Measurements from ENCODE around the gene GAS7. TPM values are rescaled to one million over a fixed set of nuclear protein-coding genes. Genes with fewer than 3 reads are reported as not detected.

The GAS7 gene
- total RNA-seq, 5 donors from 2014 or later (not counting 1 experiment from before 2014, with no cell fraction given), result 0.93 to 10.5 (median 3.8) TPM

DNA sequence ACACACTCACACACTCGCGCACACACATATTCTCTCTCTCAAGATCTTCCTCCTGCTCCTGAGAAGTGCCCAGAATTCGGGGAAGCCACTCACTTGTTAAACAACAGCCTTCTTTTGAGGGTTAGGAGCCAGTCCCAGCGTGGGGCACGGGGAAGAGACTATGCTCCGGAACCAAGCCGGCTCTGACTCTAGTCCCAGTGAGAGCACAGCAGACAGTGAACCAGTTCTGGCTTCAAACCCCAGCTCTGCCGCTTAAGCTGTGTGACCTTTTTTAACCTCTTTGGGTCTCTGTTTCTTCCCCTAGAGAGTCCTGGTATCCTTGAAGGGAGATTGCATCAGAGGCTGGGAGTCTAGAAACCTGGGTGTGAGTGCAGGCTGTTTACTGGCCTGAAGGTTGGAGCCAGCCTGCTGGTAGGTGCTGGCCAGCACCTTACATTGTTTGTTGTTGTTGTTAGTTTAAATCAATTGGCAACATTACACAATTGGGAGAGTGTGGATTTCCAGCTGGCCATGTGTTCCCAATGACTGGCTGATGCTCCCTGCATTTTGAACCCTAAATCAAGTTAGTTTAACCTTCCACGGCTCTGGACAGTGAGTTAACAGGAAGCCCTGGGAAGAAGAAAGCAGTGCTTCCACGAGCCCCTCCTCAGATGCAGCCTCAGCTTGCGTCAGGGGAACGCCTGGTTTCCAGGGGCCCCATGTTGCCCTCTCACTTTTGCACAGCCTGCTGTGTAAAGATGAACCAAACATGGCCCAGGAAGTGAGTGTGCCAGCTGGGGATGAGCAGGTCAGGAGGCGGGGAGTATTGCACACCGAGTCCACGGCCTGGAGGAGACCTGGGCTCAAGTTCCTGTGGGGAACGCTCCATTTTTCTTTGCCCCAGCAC, 71.5 kb downstream of the GAS7 start:
- Mint-ChIP-seq H3K36me3 (no peaks in the 10 kb centered on the region), H3K9me3 (no peaks in the 10 kb centered on the region), H3K27ac (peak overlapping the region in 1 of 2 donors; percentile 28), H3K4me1 (peaks cover 15 to 22% (median 17%) of the 10 kb centered on the region in 3 donors), H3K27me3 (peaks cover 0 to 4% of the 10 kb centered on the region in 2 donors), H3K4me3 (no peak overlapping the region)
- H3K36me3 ChIP-seq (ENCODE audit: control insufficient read depth in 2 of 2, extremely low read depth in 1 of 2, insufficient read depth in 1 of 2, low read length in 1 of 2), result no peaks in the 10 kb centered on the region
- H3K27me3 ChIP-seq (replicated peaks in 1 of 2; ENCODE audit: control insufficient read depth in 2 of 2, extremely low read depth in 1 of 2, insufficient read depth in 2 of 2, low read length in 1 of 2), result peaks cover 0 to 7% of the 10 kb centered on the region in 2 experiments
- 64% methylated on average over 14 of the region's 16 CpGs for WGBS (ENCODE audit: insufficient coverage)
- no peaks in the 10 kb centered on the region for H3K9me3 ChIP-seq
- peak overlapping the region in 1 of 2 donors; percentile 20 for H3K4me3 ChIP-seq (ENCODE audit: control insufficient read depth in 1 of 2, extremely low read depth in 1 of 2, low read length in 1 of 2)
- POLR2A ChIA-PET, result no interaction called here
- DNase-seq, result no peak
- peaks cover 17 to 38% of the 10 kb centered on the region in 2 experiments for H3K4me1 ChIP-seq (ENCODE audit: control insufficient read depth in 1 of 2, extremely low read depth in 1 of 2, insufficient read depth in 2 of 2, low read length in 2 of 2)
- no peak overlapping the region for H3K27ac ChIP-seq (ENCODE audit: low read length)
- ATAC-seq (replicated peaks in 1 of 4), result peak in 2 of 4 experiments; percentile 45 to 61
- CTCF ChIA-PET, result no interaction called here

DNA sequence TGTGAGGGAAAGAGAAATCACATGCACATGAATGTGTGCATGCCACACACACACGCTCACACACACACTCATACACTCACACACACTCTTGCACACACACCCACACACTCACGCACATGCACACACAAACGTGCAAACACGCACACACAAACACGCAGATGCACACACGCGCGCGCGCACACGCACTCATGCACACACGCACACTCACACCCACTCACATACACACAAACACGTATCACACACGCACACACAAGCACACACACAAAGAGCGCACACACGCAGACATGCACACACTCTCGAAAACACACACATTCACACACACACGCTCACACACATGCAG, 72.2 kb downstream of the GAS7 start:
- DNase-seq (no peak), ATAC-seq (replicated peaks in 1 of 4) (no peak)
- Mint-ChIP-seq H3K4me1 (peaks cover 21 to 28% (median 23%) of the 10 kb centered on the region in 3 donors), H3K4me3 (no peak overlapping the region), H3K27me3 (peaks cover 0 to 6% of the 10 kb centered on the region in 2 donors), H3K27ac (no peak overlapping the region), H3K9me3 (no peaks in the 10 kb centered on the region), H3K36me3 (no peaks in the 10 kb centered on the region)
- H3K27me3 ChIP-seq (replicated peaks in 1 of 2; ENCODE audit: control insufficient read depth in 2 of 2, extremely low read depth in 1 of 2, insufficient read depth in 2 of 2, low read length in 1 of 2), result peaks cover 0 to 7% of the 10 kb centered on the region in 2 experiments
- H3K4me1 ChIP-seq (ENCODE audit: control insufficient read depth in 1 of 2, extremely low read depth in 1 of 2, insufficient read depth in 2 of 2, low read length in 2 of 2), result peaks cover 23 to 44% of the 10 kb centered on the region in 2 experiments
- H3K36me3 ChIP-seq (ENCODE audit: control insufficient read depth in 2 of 2, extremely low read depth in 1 of 2, insufficient read depth in 1 of 2, low read length in 1 of 2), result no peaks in the 10 kb centered on the region
- CTCF ChIA-PET, result interaction anchor here in 1 of 2 donors (0.8 kb wide), 1 partner anchor 533 kb away, joined by 6 read pairs; no protein-coding TSS in a partner anchor
- POLR2A ChIA-PET, result no interaction called here
- 89% methylated on average over 18 of the region's 18 CpGs for WGBS (ENCODE audit: insufficient coverage)
- no peak overlapping the region for H3K27ac ChIP-seq (ENCODE audit: low read length)
- H3K9me3 ChIP-seq, result no peaks in the 10 kb centered on the region
- H3K4me3 ChIP-seq (ENCODE audit: control insufficient read depth in 1 of 2, extremely low read depth in 1 of 2, low read length in 1 of 2), result no peak overlapping the region

DNA sequence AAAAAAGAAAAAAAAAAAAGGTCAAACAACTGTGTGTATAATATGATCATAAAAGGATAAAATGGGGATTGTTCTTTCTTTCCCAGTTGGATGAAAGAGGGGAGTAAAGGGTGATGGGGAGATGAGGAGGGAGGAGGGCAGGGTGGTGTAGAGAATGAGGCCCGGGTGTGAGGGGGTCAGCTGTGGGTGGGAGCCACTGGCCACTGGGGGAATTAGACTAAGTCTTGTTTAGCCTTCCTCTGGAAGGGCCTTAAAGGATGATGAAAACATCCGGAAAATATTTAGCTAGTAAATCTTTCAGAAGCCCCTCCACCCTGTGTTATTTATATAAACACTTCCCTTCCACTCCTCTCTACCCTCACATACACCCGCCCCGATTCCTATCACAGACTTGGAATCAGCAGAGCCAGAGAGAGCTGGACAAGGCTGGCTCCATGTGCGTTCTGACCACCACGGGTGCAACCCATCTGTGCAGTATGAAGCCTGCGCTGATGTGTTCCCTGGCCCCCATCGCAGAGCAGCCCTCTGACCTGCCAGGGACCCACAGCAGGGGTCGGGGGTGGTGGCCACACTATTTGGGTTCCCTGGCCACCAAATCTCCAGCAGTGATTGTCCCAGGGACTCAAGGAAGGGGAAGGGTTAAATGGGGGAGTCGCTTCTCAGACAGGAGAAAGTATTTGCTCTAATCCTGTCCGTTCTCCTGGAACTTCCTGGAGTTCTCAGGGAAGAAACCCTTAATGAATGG, 72.7 kb downstream of the GAS7 start:
- Histone ChIP-seq H3K27me3 (replicated peaks in 1 of 2; ENCODE audit: control insufficient read depth in 2 of 2, extremely low read depth in 1 of 2, insufficient read depth in 2 of 2, low read length in 1 of 2) (peaks cover 0 to 7% of the 10 kb centered on the region in 2 experiments), H3K36me3 (ENCODE audit: control insufficient read depth in 2 of 2, extremely low read depth in 1 of 2, insufficient read depth in 1 of 2, low read length in 1 of 2) (no peaks in the 10 kb centered on the region), H3K9me3 (no peaks in the 10 kb centered on the region), H3K27ac (ENCODE audit: low read length) (no peak overlapping the region), H3K4me3 (ENCODE audit: control insufficient read depth in 1 of 2, extremely low read depth in 1 of 2, low read length in 1 of 2) (no peak overlapping the region), H3K4me1 (ENCODE audit: control insufficient read depth in 1 of 2, extremely low read depth in 1 of 2, insufficient read depth in 2 of 2, low read length in 2 of 2) (peaks cover 23 to 50% of the 10 kb centered on the region in 2 experiments)
- H3K9me3 Mint-ChIP-seq, result no peaks in the 10 kb centered on the region
- H3K4me3 Mint-ChIP-seq, result no peak overlapping the region
- ChIA-PET CTCF (interaction anchor here in 1 of 2 donors (0.8 kb wide), 1 partner anchor 534 kb away, joined by 6 read pairs; no protein-coding TSS in a partner anchor), POLR2A (no interaction called here)
- no peaks in the 10 kb centered on the region for H3K36me3 Mint-ChIP-seq
- H3K27ac Mint-ChIP-seq, result no peak overlapping the region
- peaks cover 0 to 6% of the 10 kb centered on the region in 2 donors for H3K27me3 Mint-ChIP-seq
- H3K4me1 Mint-ChIP-seq, result peaks cover 24 to 31% (median 27%) of the 10 kb centered on the region in 3 donors
- DNase-seq (no peak), ATAC-seq (replicated peaks in 1 of 4) (no peak)
- WGBS (ENCODE audit: insufficient coverage), result 97% methylated on average over 7 of the region's 11 CpGs

DNA sequence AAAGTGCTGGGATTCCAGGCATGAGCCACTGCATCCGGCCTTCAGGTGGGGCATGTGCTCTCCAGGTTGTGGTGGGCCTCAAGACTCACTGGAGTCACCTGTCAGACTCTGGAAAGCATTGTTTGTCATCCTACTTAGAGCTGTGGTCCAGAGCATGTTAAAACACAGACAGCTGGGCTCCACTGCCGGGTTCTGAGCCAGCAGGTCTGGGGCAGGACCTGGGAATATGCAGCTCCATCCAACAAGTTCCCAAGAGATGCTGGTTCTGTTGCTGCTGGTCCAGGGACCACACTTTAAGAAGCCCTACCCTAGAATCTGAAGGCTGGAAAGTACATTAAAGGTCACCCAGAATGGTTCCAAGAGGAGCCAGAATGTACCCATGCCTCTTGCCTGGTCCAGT, 75.3 kb downstream of the GAS7 start:
- Mint-ChIP-seq H3K36me3 (no peaks in the 10 kb centered on the region), H3K4me3 (no peak overlapping the region), H3K9me3 (no peaks in the 10 kb centered on the region), H3K4me1 (peaks cover 45 to 56% (median 47%) of the 10 kb centered on the region in 3 donors), H3K27me3 (peaks cover 0 to 10% of the 10 kb centered on the region in 2 donors), H3K27ac (no peak overlapping the region)
- CTCF ChIA-PET, result no interaction called here
- H3K9me3 ChIP-seq, result no peaks in the 10 kb centered on the region
- no peak overlapping the region for H3K27ac ChIP-seq (ENCODE audit: low read length)
- peaks cover 0 to 7% of the 10 kb centered on the region in 2 experiments for H3K27me3 ChIP-seq (replicated peaks in 1 of 2; ENCODE audit: control insufficient read depth in 2 of 2, extremely low read depth in 1 of 2, insufficient read depth in 2 of 2, low read length in 1 of 2)
- DNase-seq, result no peak
- POLR2A ChIA-PET, result no interaction called here
- H3K4me1 ChIP-seq (ENCODE audit: control insufficient read depth in 1 of 2, extremely low read depth in 1 of 2, insufficient read depth in 2 of 2, low read length in 2 of 2), result peaks cover 35 to 74% of the 10 kb centered on the region in 2 experiments
- H3K4me3 ChIP-seq (ENCODE audit: control insufficient read depth in 1 of 2, extremely low read depth in 1 of 2, low read length in 1 of 2), result no peak overlapping the region
- ATAC-seq (replicated peaks in 1 of 4), result no peak
- H3K36me3 ChIP-seq (ENCODE audit: control insufficient read depth in 2 of 2, extremely low read depth in 1 of 2, insufficient read depth in 1 of 2, low read length in 1 of 2), result no peaks in the 10 kb centered on the region
- 91% methylated on average over 2 of the region's 2 CpGs for WGBS (ENCODE audit: insufficient coverage)

DNA sequence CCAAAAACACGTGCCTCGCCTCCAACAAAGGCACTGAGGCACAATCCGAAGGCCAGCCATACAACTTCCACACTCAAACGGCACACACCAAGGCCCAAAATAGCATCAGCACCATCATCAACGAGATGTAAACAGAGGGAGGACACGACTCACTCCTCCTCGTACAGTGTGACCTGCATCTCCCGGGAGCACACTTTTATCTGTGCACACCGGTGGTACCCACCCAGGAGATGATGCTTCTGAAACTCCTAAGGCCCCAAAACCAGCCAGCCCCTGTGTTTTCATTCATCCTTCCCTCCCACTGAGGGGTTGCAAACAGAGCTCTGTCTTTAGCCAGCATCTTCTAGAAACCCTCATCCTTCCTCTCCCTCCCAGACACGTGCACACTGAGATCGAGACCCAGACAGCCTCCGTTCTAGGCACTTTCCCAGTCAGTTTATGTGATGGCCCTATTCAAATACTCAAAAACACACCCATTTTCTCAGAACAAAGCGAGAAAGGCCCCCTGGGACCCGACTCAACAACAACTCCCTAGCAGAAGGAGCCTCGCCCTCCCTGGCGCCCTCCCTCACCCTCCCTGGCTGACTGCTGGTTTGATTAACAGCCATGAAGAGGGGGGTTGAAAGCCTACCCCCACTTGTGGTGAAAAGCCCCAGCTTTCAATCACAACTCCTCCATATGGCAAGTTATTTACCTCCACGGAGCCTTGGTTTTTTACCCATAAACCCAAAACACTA, 76.3 kb downstream of the GAS7 start:
- H3K4me3 ChIP-seq (ENCODE audit: control insufficient read depth in 1 of 2, extremely low read depth in 1 of 2, low read length in 1 of 2), result no peak overlapping the region
- Mint-ChIP-seq H3K27me3 (peaks cover 0 to 10% of the 10 kb centered on the region in 2 donors), H3K36me3 (no peaks in the 10 kb centered on the region), H3K9me3 (no peaks in the 10 kb centered on the region), H3K4me1 (peaks cover 52 to 61% (median 53%) of the 10 kb centered on the region in 3 donors), H3K4me3 (peak overlapping the region in 2 of 3 donors; percentile 38 to 50), H3K27ac (peak overlapping the region; percentile 29 to 44)
- peaks cover 29 to 74% of the 10 kb centered on the region in 2 experiments for H3K4me1 ChIP-seq (ENCODE audit: control insufficient read depth in 1 of 2, extremely low read depth in 1 of 2, insufficient read depth in 2 of 2, low read length in 2 of 2)
- peaks cover 0 to 7% of the 10 kb centered on the region in 2 experiments for H3K27me3 ChIP-seq (replicated peaks in 1 of 2; ENCODE audit: control insufficient read depth in 2 of 2, extremely low read depth in 1 of 2, insufficient read depth in 2 of 2, low read length in 1 of 2)
- H3K9me3 ChIP-seq, result no peaks in the 10 kb centered on the region
- 43% methylated on average over 13 of the region's 17 CpGs for WGBS (ENCODE audit: insufficient coverage)
- ChIA-PET CTCF (no interaction called here), POLR2A (no interaction called here)
- no peaks in the 10 kb centered on the region for H3K36me3 ChIP-seq (ENCODE audit: control insufficient read depth in 2 of 2, extremely low read depth in 1 of 2, insufficient read depth in 1 of 2, low read length in 1 of 2)
- peak overlapping the region; percentile 27 for H3K27ac ChIP-seq (ENCODE audit: low read length)
- peak in 14 of 35 experiments; percentile 9 to 48 (median 28) for DNase-seq
- peak; percentile 26 to 55 (median 34) for ATAC-seq (replicated peaks in 1 of 4)

DNA sequence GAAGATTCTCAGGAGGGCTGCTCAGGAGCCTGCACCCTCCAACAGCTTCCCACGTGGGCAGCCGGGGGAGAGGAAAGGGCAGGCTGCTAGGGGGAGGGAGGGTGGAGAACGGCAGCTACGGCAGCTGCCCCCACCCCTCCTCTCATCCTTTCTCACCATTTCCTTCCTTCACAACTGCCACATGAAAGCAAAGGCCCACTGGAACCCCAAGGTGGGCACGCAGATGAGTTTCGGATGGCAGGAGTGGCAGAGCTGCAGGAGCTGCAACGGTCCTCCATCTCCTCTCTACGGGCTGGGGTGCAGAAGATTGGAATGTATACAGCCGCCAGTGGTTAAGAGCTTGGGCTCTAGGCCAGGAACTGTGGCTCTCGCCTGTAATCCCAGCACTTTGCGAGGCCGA, 77.7 kb downstream of the GAS7 start:
- Mint-ChIP-seq H3K36me3 (no peaks in the 10 kb centered on the region), H3K27ac (peak overlapping the region; percentile 61 to 80), H3K4me3 (peak overlapping the region in 2 of 3 donors; percentile 13 to 50), H3K4me1 (peaks cover 48 to 66% (median 56%) of the 10 kb centered on the region in 3 donors), H3K9me3 (no peaks in the 10 kb centered on the region), H3K27me3 (peaks cover 0 to 10% of the 10 kb centered on the region in 2 donors)
- ATAC-seq (replicated peaks in 1 of 4), result peak in 3 of 4 experiments; percentile 46 to 71 (median 53)
- no peak overlapping the region for H3K27ac ChIP-seq (ENCODE audit: low read length)
- WGBS (ENCODE audit: insufficient coverage), result 40% methylated on average over 1 of the region's 12 CpGs
- peaks cover 21 to 81% of the 10 kb centered on the region in 2 experiments for H3K4me1 ChIP-seq (ENCODE audit: control insufficient read depth in 1 of 2, extremely low read depth in 1 of 2, insufficient read depth in 2 of 2, low read length in 2 of 2)
- CTCF ChIA-PET, result no interaction called here
- H3K4me3 ChIP-seq (ENCODE audit: control insufficient read depth in 1 of 2, extremely low read depth in 1 of 2, low read length in 1 of 2), result no peak overlapping the region
- no peaks in the 10 kb centered on the region for H3K36me3 ChIP-seq (ENCODE audit: control insufficient read depth in 2 of 2, extremely low read depth in 1 of 2, insufficient read depth in 1 of 2, low read length in 1 of 2)
- no peaks in the 10 kb centered on the region for H3K9me3 ChIP-seq
- POLR2A ChIA-PET, result no interaction called here
- peaks cover 0 to 9% of the 10 kb centered on the region in 2 experiments for H3K27me3 ChIP-seq (replicated peaks in 1 of 2; ENCODE audit: control insufficient read depth in 2 of 2, extremely low read depth in 1 of 2, insufficient read depth in 2 of 2, low read length in 1 of 2)
- DNase-seq, result peak in 6 of 35 experiments; percentile 6 to 42 (median 22)
